ENCODE data around the gene MGAT3. TPM values are rescaled to one million over a fixed set of nuclear protein-coding genes. Genes with fewer than 3 reads are reported as not detected.

MGAT3 gene
- total RNA-seq, 1 donor from 2014 or later: 0.44 TPM

DNA sequence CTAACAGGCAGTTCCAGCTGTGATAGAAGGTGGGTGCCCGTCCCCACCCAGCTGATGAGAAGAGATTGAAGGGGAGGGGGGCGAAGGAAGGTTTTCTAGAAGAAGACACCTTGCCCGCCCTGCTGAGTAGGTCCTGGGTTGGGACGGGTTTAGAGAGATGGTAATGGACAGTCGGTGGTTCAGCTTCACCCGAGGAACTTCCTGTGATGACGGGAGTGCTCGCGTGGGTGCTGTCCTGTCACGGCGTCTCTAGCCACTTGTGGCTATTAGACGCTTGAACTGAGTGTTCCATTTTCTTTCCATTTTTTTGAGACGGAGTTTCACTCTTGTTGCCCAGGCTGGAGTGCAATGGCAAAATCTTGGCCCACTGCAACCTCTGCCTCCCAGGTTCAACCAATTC is 27.6 kb upstream of the MGAT3 start:
- no peak for ATAC-seq

DNA sequence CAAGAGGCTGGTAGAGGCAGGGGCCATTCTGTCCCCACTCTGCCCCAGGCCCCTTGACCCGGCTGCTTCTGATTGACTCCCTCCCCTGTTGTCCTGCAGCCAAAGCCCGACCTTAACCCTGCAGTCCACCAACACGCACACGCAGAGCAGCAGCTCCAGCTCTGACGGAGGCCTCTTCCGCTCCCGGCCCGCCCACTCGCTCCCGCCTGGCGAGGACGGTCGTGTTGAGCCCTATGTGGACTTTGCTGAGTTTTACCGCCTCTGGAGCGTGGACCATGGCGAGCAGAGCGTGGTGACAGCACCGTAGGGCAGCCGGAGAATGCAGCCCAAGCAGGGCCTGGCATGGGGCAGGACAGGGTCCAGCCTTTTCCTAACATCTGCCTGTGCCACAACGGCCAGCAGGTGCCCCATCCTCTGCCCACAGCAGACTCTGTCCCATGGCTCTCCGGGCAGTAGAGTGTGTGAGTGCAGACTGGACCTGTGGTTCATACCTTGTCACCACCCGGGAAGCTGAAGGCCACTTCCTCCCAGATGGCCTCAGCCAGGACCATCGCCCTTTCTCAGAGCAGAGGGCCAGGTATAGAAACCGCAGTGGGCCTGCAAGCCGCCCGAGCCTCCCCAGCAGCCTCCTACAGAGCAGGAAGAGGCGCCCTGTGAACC is 26.8 kb upstream of the MGAT3 start:
- no peak for ATAC-seq

DNA sequence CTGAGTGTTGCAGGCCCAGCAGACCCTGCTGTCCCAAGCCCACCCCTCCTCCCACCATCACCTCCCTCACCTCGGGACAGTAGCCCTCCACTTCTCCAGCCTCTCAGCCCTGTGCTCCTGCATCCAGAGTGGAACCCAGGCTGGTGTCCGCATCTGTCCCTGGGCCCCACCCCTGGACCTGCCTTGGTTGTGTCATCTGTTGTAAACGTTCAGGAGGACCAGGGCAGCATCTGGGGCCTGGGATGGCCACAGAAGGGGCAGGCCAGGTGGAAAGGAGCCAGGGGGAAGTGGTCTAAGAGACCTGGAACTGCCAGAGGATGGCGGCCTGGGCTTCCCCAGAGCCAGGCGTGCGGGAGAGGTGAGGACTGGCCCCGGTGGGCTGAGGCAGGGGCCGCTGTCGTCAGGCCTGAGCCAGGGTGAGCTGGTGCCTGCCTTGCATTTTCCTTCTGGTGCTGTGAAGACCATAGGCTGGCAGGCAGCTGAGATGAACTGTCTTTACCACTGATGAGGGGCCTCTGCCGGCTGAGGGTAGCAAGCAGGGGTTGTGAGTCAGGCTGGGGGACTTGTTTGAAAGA is 26.1 kb upstream of the MGAT3 start:
- no peak for ATAC-seq

DNA sequence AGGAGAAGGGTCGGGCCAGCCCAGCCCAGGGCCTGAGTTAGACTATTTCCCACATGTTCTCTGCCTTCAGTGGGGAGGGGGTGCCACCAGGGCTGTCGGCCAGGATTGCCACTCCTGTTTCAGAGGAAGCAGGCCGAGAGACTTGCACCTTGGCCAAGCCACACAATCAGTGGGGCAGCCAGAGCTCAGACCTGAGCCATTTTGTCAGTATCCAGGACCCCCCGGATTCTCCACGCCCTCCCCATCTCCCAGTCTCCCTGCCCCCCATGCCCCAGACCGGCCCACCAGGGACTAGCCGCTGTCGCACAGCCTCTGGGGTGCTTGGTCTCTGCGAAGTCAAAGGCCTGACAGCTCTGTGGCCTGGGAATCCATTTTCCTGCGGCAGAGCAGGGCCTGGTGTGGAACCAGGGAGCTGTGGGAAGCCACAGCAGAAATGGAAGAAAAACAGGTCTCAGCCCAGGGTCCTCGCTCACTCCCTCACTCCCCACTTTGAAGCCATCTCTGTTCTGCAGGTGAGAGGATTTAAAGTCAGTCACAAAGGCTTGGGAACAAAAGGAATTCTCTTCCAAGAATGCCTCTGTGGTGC is 25.5 kb upstream of the MGAT3 start:
- ATAC-seq: no peak

DNA sequence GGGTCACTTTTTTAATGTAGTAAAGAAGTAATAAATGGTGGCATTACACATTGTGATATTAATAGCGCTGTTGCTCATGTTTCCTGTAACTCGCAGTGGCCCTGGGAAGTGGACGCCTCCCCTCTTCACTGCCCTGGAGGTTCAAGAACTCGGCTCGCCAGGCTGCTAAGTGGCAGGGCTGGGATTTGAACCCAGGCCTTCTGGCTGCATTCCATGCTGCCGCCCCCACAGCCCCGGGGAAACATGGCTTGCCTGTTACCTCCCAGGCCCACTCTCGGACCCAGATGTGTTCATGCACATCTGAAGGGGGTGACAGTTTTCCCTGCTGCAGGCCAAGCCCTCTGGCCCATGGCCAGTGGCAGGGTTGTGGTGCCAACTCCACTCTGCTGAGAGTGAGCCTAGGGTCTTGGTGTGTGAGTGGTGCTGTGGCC is 25.0 kb upstream of the MGAT3 start:
- no peak for ATAC-seq

DNA sequence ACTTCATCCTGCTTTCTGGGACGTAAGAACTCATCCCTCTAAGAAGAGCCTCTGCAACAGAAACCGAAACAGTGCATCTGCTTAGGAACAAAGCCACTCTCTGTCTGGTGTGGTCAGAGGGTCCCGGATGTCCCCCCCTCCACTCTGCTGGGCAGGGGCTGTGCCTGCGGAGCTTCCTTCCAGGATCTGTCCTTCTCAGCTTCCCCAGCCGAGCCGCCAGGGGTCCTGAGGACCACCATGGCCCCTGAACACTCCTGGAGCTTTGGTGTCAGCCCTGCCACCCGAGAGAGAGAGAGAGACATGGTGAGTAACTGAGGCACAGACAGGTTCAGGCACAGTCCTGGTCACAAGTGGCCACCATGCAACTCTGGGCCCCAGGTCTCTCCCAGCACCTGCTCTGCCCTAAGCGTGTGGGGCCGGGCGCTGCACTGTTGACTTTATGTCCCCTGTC is 24.4 kb upstream of the MGAT3 start:
- no peak for ATAC-seq

DNA sequence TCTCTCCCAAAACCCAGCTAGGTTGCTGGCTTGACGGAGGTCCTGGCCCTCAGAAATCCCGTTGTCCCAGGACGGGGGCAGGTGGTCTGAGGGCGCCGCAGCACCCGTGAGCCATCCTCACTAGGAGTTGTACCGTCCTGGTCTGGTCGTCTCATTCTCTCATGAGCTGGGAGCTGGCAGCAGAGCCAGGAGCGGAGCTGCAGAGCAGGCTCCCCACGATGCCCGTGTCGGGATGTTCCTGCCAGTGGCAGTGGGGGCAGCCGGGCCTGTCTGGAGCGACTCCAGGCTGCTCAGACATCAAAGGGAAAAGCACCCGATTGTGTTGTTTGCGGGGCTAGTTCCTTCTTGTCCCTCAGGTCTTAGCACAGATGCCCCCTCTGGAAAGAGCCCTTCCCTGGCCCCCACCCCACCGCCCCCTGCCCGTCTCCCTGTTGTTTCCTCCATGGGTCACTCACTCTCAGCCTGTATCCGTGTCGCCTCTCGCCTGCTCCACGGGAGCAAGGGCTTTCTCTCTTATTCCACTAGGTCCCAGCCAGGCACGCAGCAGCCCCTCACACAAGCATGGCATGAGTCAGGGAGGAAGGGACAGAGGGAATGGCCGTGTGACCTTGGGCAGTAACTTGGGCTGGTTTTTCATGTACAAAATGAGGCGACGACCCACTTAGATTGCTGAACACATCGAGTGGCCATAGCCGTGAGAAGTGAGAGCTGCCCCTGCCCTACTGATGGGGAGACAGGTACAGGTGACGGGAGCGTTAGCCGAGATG is 23.2 kb upstream of the MGAT3 start:
- no peak for ATAC-seq

DNA sequence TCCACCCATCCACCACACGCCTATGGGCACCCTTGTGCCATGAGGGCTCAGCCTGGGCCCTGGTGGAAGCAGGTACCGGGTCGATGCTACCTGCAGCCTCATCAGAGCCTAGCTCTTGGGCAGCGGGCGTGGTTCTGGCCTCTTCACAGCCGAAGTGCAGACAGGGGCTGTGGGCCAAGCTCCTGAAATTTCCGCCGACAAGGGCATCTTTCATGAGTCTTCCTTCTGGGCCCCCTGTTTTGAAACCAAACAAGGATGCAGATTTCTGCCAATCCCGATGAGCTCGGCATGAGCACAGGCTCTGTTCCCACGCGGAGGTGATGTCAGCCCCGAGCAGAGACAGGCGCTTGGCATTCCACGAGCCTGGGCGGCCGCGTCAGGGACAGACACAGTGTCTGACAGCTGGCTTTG is 22.6 kb upstream of the MGAT3 start:
- ATAC-seq: no peak

DNA sequence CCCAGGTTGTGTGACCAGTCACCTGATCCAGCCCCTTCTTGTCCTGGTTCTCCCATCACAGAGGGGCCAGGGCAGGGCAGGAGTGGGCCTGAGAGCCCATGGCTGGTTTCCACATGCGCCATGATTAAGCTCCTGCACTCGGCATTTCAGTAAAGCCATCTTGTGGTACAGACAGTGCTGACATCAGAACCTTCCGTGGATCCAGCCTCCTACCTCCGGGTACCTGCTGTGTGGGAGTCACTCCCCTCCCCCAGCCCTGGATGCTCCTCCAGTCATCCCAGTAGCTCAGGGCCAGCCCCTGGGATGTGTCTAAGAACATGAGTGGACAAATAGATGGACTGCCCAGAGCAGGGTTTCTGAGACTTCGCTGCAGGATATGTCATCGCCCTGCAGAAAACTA is 22.1 kb upstream of the MGAT3 start:
- no peak for ATAC-seq

DNA sequence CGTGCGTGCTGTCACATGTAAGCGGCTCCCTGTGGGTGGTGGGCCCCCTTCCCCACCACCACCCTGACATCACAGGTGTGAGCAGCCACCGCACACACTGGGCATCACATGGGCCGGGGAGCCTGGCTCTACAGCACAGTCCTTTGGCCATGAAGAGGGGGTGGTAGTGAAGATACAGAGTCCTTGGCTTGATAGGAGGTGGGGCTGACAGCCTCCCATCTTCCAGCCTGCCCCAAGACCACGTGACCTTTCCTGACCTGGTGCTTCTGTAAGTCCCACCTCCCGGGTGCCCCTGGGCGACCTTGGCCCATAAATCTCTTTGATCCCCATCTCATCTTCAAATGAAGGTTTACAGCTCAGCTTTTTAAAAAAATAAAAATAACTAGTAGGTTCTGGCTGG is 21.2 kb upstream of the MGAT3 start:
- ATAC-seq: peak; percentile 7

DNA sequence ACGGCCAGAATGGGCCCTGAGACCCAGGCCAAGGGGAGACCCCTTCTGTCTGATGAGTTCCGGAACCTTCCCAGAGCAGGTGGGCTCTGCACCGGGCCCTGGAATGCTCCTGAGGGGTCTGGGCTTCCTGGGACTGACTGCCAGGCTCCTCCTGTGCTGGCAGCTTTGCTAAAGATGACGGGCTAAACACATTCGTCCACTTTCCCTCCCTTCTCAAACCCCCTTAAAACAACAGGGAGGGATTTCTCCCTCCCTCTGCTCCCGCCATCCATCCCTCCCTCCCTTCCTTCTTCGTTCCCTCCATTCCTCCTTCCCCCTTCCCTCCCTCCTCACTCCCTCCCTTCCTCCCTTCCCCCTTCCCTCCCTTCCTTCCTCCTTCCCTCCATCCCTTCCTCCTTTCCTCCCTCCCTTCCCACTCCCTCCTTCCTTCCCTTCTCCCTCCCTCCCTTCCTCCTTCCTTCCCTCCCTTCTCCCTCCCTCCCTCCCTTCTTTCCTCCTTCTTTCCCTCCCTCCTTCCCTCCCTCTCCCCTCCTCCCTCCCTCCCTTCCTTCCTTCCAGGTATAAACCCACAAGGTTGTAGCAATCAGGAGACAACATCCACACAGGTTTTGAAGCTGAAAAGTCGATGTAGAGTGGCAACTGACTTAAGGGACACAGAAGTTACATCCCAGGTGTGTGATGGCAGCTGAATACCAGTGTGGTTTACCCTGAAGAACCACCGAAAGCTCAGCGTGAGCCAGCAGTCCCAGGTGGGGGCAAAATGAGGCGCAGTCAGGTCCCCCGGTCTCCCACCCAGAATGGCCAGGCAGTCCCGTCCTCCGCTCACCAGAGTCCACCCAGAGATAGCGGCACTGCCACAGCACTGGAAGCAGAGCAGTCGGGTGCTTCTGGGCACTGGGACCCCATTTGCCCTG is 18.8 kb upstream of the MGAT3 start:
- peak; percentile 7 for ATAC-seq

DNA sequence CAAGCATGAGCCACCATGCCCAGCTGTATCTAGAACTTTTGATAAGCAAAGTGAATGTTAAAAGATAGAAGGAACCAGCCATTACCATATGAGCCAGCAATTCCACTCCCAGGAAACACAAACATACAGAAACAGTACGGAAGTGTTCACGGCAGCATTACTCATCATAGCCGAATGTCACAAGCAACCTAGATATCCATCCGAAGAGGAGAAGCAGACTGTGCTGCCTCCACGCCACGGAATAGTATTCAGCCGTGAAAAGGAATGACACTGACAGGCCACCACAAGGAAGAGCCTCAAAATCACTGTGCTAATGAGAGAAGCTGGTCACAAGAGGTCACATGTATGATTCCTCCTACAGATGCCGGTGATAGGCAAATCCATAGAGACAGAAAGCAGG is 17.6 kb upstream of the MGAT3 start:
- peak; percentile 67 for ATAC-seq

DNA sequence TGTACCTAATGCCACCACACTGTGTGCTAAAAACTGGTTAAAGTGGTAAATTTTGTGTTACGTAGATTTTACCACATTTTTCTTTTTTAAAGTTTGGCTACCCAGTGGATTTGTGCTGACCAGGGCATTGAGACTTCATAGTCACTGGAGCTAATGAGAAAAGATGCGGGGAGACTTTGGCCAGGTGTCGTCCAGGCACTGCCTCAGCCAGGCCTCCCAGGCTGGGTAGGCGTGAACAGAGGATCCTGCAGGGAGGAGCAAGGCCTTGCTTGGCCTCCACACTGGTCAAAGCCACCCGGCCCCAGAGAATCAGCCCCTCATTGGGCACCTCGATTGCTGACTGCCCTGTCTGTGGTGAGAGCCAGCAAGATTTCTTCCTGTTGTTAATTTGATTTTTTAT is 13.4 kb upstream of the MGAT3 start:
- ATAC-seq: no peak

DNA sequence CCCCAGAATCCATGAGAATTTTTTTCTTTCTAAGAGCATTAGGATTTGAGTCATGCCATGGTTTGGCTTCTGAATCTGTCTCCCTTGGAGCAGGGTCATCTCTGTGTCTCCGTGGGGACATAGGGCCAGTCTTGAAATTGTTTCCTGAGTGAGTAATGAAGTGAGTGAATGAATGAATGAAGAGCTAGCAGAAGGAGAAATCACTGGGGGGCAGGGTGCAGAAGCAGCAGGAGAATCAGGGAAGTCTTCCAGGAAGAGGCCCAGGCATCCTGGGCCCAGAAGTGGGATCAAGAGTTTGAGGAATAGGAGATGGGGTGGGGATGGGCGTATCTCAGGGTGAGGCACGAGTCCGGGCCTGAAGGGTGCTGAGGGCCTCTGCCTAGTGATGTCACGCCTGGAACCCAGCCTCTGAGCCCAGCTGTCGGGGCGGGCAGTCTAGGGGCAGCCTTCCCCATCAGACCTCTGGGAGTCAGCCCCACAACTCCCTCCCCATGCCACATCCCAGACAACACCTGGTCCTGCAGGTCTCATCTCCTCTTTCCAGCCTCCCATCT is 12.5 kb upstream of the MGAT3 start:
- ATAC-seq: no peak

DNA sequence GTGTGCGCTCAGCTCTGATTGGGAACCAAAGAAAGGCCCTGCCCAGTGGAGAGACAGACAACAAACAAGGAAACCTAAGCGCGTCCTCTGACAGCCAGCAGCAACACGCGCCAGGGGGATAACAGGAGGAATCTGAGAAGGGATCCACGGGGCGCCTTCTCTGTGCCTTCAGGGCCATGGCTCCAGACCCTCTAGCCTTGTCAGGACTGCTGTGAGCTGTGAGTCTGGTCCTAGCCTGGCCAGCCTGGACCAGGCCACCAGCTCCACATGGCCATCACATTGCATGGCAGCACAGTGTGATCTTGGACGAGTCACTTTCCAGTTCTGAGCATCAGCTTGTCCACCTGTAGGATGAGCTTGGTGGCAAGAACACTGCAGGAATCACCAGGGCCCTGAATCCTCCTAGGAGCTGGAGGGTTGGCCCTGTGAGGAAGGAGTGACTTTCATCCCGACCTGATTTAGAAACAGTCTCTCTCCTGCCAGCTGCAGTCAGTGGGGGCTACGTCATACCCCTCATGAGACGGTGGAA is 11.8 kb upstream of the MGAT3 start:
- no peak for ATAC-seq

DNA sequence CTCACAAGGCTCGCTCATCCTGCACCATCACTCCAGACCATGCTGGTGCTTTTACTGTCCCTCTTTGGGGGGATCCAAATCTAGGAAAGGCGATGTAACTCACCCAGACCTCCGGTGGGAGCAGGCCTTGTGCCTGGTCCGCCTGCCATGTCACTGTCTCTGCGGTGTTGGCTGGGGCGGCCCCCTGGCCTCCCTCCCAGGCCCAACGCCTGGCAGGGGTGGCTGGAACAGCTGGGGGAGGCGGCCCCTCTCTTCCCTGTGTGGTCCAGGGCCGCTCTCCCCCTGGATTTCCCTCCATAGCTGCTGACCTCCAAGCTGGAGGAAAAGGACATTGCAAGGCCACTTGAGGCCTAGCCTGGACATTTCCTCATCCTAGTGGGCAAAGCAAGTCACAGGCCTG is 11.1 kb upstream of the MGAT3 start:
- ATAC-seq: no peak

DNA sequence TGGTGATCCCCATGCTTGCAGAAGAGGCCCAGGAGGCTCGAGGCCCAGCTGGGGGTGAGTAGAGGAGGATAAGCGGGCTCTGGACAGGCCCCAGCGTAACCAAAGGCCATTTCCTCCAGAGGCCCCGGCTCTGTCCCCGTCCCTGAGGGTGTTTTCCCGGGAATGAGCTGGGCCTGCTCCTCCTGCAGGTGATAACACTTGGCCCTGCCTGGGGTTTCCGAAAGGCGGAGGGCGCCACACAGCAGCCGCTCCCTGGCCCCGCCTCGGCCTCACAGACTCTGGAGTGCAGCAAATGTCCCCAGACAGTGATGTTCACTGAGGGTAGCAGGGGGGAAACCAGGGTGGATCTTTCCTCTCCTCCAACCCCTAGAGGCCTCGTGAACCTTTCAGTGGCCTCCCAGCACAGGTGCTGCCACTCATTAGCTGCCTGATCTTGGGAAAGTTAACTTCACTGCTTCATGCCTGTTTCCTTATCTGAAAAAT is 10.5 kb upstream of the MGAT3 start:
- ATAC-seq: peak; percentile 2

DNA sequence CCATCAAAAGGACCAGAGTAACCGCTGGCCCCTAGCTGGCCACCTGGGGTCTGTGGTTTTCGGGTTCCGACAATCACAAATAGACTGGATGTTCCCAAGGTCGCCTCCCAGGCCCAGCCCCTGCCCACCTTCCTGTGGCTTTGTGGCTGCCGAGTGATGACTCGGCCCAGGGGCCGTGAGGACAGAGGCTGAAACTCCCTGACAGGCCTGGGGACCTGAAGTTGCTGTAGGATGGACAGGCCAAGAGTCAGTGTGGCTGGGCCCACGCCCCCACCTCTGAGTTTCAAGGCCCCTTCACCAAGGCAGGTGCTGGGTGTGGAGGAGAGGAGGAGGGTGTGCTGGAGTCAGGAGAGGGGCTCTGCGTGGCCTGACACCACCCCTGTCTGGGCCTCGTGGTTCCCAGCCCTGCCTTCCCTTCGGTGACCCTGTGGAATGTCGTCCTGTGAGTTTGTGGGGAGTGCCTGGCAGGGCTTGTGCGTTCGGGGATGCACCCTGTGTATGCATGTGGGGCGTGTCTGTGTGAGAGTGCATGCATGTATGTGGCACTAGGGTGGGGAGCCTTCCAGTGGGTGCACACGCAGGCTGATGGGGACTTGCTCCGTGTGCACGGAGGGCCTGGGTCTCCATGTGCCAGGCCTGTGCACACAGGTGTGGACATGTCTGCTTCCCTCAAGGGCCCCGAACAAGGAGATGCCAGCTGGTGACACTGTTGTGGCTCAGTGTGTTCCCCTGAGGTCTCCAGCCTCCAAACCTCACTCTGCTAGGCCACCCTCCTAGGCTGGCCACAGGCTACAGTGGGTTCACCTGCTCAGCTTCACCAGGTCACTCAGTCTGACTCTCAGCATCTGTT is 8.4 kb upstream of the MGAT3 start:
- peak; percentile 88 for ATAC-seq

DNA sequence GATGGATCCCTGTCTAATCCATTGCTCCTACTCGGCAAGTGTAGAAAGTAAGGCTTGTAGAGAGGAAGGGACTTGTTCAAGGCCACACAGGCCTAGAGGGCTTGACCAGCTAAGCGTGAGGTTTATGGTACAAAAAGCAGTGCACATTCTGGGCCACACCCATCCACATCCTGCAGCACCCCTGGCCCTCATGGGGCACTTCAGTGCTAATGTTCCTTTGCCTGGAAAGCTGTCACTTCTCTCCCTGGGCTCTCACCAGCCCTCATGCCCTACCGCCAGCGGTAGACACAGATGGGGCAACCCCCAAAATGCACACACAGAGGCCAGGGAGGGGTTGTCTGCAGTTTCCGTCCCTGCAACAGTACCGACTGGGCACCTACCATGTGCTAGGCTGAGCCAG is 7.1 kb upstream of the MGAT3 start:
- no peak for ATAC-seq

DNA sequence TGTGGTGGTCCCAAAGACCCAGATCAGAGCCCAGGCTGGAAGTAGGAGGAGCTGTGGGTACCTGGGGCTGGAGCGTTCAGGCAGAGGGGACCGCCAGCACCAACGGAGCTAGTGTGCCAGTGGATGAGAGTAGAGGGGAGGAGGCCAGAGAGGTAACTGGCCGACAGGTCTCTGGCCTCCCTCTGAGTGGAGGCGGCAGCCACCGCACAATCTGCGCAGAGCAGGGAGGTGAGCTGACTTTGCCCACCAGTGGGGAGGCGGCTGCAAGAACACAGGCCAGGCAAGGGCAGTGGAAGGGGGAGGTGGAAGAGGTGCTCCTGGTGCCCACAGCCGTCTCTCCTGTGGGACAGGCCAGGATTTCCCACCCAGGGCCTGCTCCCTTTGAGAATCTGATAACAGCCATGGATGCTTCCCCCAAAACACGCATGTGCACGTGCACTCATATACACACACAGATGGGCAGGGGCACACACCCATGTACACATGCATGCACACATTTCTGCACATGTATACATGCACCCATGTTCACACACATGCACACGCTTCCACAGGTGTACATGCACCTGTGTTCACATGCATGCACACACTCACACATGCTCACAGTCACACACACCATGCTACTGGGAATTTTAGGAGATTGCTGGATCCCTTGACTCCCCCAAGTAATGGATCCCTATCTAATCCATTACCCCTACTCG is 6.4 kb upstream of the MGAT3 start:
- no peak for ATAC-seq
